Ovary (tissue), 3 donors: ENCODE data around the gene FARS2.

Experiments used
- EP300 ChIP-seq: sonication (generic); formaldehyde crosslinking; IDR thresholded peaks from one replicate; pipeline ENCODE4 v1.6.1; 2017; ENCODE audit warnings: antibody characterized with exemption
- POLR2A ChIP-seq: fragments of 450-650 bp; IDR thresholded peaks from one replicate; pipeline ENCODE4 v1.6.1; 2017; ENCODE audit warnings: antibody characterized with exemption, mild to moderate bottlenecking, moderate library complexity
- TF ChIP-seq, protein P1 (sequence below), 3 donors: fragments of 450-650 bp in 2 of 3; fragments of 200-600 bp in 1 of 3; IDR thresholded peaks; one replicate each; pipeline versions ENCODE4 v1.5.1 to v1.8.0; 2016 to 2022; ENCODE audit warnings: antibody characterized with exemption in 3 of 3, mild to moderate bottlenecking in 1 of 3
- donor health status: DM: no; HTN: no; CAD: no.

GRCh38 chr6:5425267-5425666 is 164.0 kb downstream of the FARS2 start:
- TF ChIP-seq, protein P1, sequence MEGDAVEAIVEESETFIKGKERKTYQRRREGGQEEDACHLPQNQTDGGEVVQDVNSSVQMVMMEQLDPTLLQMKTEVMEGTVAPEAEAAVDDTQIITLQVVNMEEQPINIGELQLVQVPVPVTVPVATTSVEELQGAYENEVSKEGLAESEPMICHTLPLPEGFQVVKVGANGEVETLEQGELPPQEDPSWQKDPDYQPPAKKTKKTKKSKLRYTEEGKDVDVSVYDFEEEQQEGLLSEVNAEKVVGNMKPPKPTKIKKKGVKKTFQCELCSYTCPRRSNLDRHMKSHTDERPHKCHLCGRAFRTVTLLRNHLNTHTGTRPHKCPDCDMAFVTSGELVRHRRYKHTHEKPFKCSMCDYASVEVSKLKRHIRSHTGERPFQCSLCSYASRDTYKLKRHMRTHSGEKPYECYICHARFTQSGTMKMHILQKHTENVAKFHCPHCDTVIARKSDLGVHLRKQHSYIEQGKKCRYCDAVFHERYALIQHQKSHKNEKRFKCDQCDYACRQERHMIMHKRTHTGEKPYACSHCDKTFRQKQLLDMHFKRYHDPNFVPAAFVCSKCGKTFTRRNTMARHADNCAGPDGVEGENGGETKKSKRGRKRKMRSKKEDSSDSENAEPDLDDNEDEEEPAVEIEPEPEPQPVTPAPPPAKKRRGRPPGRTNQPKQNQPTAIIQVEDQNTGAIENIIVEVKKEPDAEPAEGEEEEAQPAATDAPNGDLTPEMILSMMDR (IDR thresholded peaks at IDR 0.05), result no peak
- TF ChIP-seq POLR2A, result no peak
- no peak for TF ChIP-seq EP300
